ENCODE results near the gene SNTB2. TPM values are rescaled to one million over a fixed set of nuclear protein-coding genes. Genes with fewer than 3 reads are reported as not detected.

Gene SNTB2
- total RNA-seq, 1 donor from 2014 or later, result 22.9 TPM

DNA sequence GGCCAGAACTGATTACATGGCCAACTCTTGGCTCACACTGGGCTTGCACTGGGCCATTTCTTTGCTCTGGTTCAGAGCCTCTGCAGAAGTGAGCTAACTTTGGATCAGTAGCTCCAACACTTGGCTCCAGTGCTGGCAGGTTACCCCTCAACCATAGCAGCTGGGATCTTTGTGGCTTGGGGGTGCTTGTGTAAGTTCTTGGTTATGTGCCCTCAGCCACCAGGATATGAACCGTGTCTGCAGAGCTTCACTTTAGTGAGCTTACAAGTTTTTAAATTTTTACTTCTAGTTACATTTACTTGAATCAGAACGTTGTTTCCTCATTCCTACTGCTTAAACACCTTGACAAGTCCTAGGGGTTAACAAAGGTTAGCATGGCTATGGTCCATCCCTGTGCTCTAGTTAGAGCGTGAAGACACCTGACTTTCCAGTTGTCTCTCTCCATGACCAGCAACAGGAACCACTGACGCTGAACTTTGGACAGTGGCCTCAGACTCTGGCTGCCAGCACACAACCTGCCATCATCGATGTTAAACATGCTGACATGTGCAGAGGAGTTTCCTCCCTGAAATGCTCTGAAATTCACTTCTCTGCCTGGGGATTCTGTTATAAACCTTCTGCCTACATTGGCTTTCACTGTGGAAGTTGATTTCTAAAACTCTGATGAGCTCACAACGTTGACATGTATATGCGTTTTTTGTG is 139.4 kb downstream of the SNTB2 start:
- Mint-ChIP-seq H3K4me1 (peaks cover 15% of the 10 kb centered on the region), H3K27me3 (ENCODE audit: insufficient read depth, low read depth) (peaks cover 2% of the 10 kb centered on the region), H3K36me3 (peaks cover 30% of the 10 kb centered on the region), H3K9me3 (no peaks in the 10 kb centered on the region), H3K27ac (no peak overlapping the region), H3K4me3 (no peak overlapping the region)
- peaks cover 3% of the 10 kb centered on the region for H3K36me3 ChIP-seq
- peaks cover 80% of the 10 kb centered on the region for H3K79me2 ChIP-seq (ENCODE audit: low read depth)
- H3K27ac ChIP-seq, result no peak overlapping the region
- H3K4me2 ChIP-seq, result peak overlapping the region; percentile 7
- no peak overlapping the region for H2AFZ ChIP-seq (replicated peaks)
- H3K4me1 ChIP-seq, result peaks cover 22% of the 10 kb centered on the region
- no peaks in the 10 kb centered on the region for H3K9me3 ChIP-seq (ENCODE audit: low read depth)
- no peak for DNase-seq (ENCODE audit: low spot score)
- H3K9ac ChIP-seq, result no peak overlapping the region
- peaks cover 22% of the 10 kb centered on the region for H3F3A ChIP-seq (ENCODE audit: low read depth)
- H3K27me3 ChIP-seq, result no peaks in the 10 kb centered on the region
- H4K20me1 ChIP-seq (ENCODE audit: low read depth), result peaks cover 85% of the 10 kb centered on the region
- no peak for TF ChIP-seq EZH2 (IDR thresholded peaks at IDR 0.05)
- no peak for TF ChIP-seq EZH2phosphoT487 (IDR thresholded peaks at IDR 0.05)
- TF ChIP-seq, protein P1, sequence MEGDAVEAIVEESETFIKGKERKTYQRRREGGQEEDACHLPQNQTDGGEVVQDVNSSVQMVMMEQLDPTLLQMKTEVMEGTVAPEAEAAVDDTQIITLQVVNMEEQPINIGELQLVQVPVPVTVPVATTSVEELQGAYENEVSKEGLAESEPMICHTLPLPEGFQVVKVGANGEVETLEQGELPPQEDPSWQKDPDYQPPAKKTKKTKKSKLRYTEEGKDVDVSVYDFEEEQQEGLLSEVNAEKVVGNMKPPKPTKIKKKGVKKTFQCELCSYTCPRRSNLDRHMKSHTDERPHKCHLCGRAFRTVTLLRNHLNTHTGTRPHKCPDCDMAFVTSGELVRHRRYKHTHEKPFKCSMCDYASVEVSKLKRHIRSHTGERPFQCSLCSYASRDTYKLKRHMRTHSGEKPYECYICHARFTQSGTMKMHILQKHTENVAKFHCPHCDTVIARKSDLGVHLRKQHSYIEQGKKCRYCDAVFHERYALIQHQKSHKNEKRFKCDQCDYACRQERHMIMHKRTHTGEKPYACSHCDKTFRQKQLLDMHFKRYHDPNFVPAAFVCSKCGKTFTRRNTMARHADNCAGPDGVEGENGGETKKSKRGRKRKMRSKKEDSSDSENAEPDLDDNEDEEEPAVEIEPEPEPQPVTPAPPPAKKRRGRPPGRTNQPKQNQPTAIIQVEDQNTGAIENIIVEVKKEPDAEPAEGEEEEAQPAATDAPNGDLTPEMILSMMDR (IDR thresholded peaks at IDR 0.05), result no peak
- H3K4me3 ChIP-seq, result no peak overlapping the region

- Mint-ChIP-seq H3K4me3 (no peak overlapping the region), H3K36me3 (peaks cover 29% of the 10 kb centered on the region), H3K4me1 (peaks cover 20% of the 10 kb centered on the region), H3K9me3 (no peaks in the 10 kb centered on the region), H3K27ac (no peak overlapping the region), H3K27me3 (ENCODE audit: insufficient read depth, low read depth) (peaks cover 2% of the 10 kb centered on the region)
- Histone ChIP-seq H2AFZ (replicated peaks) (no peak overlapping the region), H3K79me2 (ENCODE audit: low read depth) (peaks cover 86% of the 10 kb centered on the region), H3K27me3 (no peaks in the 10 kb centered on the region), H3K9me3 (ENCODE audit: low read depth) (no peaks in the 10 kb centered on the region), H3K4me3 (no peak overlapping the region), H3K9ac (no peak overlapping the region), H3K4me1 (peaks cover 22% of the 10 kb centered on the region), H3K4me2 (peak overlapping the region; percentile 99), H3F3A (ENCODE audit: low read depth) (peaks cover 33% of the 10 kb centered on the region), H3K27ac (no peak overlapping the region), H3K36me3 (peaks cover 3% of the 10 kb centered on the region), H4K20me1 (ENCODE audit: low read depth) (peaks cover 71% of the 10 kb centered on the region)
- TF ChIP-seq, protein P1 (IDR thresholded peaks at IDR 0.05), result no peak
- TF ChIP-seq EZH2 (IDR thresholded peaks at IDR 0.05), result no peak
- no peak for TF ChIP-seq EZH2phosphoT487 (IDR thresholded peaks at IDR 0.05)
- DNase-seq (ENCODE audit: low spot score), result no peak
These were observed 140.8 kb downstream of the SNTB2 start for GRCh38 chr16:69327585-69328310.

DNA sequence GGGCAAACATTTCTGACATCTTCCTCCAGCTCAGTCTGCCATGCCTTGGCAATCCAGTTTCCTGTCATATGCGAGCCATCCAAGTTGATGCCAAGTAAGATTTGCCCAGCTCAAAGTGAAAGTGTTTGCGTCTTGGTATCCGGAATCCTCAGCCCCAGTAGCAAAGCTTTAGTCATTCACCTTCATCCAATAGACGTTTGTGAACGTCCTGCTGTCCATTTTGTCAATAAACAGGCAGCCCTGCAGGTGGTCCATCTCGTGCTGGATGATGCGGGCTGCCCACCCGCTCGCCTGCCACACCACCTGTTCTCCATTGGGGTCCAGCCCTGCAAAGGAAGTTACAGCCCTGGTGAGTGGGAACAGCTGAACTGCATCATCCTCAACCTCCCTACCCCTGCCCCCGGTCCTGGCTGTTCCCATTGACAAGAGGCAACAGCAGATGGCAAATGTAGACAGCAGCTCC is 141.9 kb downstream of the SNTB2 start:
- Mint-ChIP-seq H3K9me3 (no peaks in the 10 kb centered on the region), H3K4me3 (peak overlapping the region; percentile 86), H3K36me3 (peaks cover 26% of the 10 kb centered on the region), H3K27me3 (ENCODE audit: insufficient read depth, low read depth) (peaks cover 2% of the 10 kb centered on the region), H3K27ac (no peak overlapping the region), H3K4me1 (peaks cover 20% of the 10 kb centered on the region)
- Histone ChIP-seq H3K79me2 (ENCODE audit: low read depth) (peaks cover 88% of the 10 kb centered on the region), H2AFZ (replicated peaks) (no peak overlapping the region), H3K27me3 (no peaks in the 10 kb centered on the region), H3K4me1 (peaks cover 22% of the 10 kb centered on the region), H3K36me3 (peaks cover 3% of the 10 kb centered on the region), H3K27ac (no peak overlapping the region), H3K4me2 (peak overlapping the region; percentile 99), H3K4me3 (peak overlapping the region; percentile 79), H3K9me3 (ENCODE audit: low read depth) (no peaks in the 10 kb centered on the region), H3F3A (ENCODE audit: low read depth) (peaks cover 34% of the 10 kb centered on the region), H4K20me1 (ENCODE audit: low read depth) (peaks cover 62% of the 10 kb centered on the region), H3K9ac (peak overlapping the region; percentile 69)
- TF ChIP-seq, protein P1 (IDR thresholded peaks at IDR 0.05), result no peak
- TF ChIP-seq EZH2phosphoT487 (IDR thresholded peaks at IDR 0.05), result no peak
- no peak for TF ChIP-seq EZH2 (IDR thresholded peaks at IDR 0.05)
- DNase-seq (ENCODE audit: low spot score), result no peak
